H1 (cell line): ENCODE data around the gene MATN1. TPM values are rescaled to one million over a fixed set of nuclear protein-coding genes. Genes with fewer than 3 reads are reported as not detected.

Experiments used
- POLR2AphosphoS5 ChIP-seq: IDR thresholded peaks from 2 replicates; pipeline ENCODE4 v1.6.1; 2011; ENCODE audit warnings: low read depth, low read length
- SIN3A ChIP-seq, 2 experiments: IDR thresholded peaks in 1 of 2; conservative IDR thresholded peaks in 1 of 2; 2 replicates each; pipeline ENCODE4 v1.6.1; 2011 to 2012; ENCODE audit warnings: low read length in 2 of 2, improper control_type of control experiment in 1 of 2, low read depth in 1 of 2, mild to moderate bottlenecking in 1 of 2
- SRF ChIP-seq: IDR thresholded peaks from 2 replicates; pipeline ENCODE4 v1.6.1; 2011; ENCODE audit warnings: mild to moderate bottlenecking, low read depth, low read length, moderate library complexity
- TAF7 ChIP-seq: optimal IDR thresholded peaks from 2 replicates; pipeline ENCODE3; 2011; ENCODE audit warnings: low read depth, mild to moderate bottlenecking, inconsistent platforms, low read length, moderate library complexity, borderline replicate concordance
- TBP ChIP-seq: IDR thresholded peaks from 2 replicates; pipeline ENCODE4 v1.6.1; 2011; ENCODE audit warnings: low read depth, low read length, improper control_type of control experiment
- ZNF274 ChIP-seq: IDR thresholded peaks from 2 replicates; pipeline ENCODE4 v1.7.0; 2012; ENCODE audit warnings: low read length, borderline replicate concordance; ENCODE audit errors: extremely low read depth
- polyA plus RNA-seq, 7 experiments: library from polyadenylated mRNA; depleted of rRNA in 3 of 7; stranded (reverse) in 5 of 7; unstranded in 2 of 7; fragments of >200 nt in 5 of 7; fragments of 200-250 nt in 2 of 7; gene quantifications; 1 replicate in 5 of 7; 2 replicates in 1 of 7; 4 replicates in 1 of 7; pipeline versions ENCODE4 v1.2.1 to v1.2.3, GENCODE V29; 2011 to 2013; ENCODE audit warnings: missing spikeins in 2 of 7, mixed read lengths in 2 of 7
- total RNA-seq: library from RNA; stranded (reverse); fragmentation: NEBNext Ultra II Directional; extraction: Animal tissue kit (Norgen Biotek cat#: 25700); gene quantifications from 2 replicates; pipeline ENCODE4 v1.2.1, GENCODE V29; 2021

Gene MATN1
- total and polyA plus RNA-seq, 2 of the 8 experiments (the other 6 are each of a cell fraction or from before 2014, with no cell fraction given): 0.12 to 0.28 TPM

DNA sequence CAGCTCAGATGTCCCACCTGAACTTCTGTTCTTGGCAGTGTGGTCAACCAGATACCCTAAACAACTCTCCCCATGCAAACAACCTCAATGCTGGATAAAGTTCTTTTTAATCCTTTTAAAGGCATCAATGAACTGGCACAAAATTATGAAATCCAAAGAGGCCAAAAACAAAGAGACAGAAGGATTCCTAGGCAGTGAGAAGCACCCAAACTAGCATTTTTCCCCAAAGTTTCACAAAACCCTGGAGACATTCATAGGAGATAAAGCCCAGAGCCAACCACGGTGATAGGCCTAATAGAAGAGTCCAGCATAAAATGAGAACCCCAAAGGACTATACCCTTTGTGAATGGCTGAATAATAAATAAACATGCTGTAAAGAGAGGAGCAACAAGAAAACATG is 50.7 kb downstream of the MATN1 start (continued):
- TF ChIP-seq TAF7 (no peak), ZNF274 (no peak), SRF (no peak), TBP (no peak), POLR2AphosphoS5 (no peak), SIN3A (conservative IDR thresholded peaks at IDR 0.05 in 1 of 2, IDR thresholded peaks at IDR 0.05 in 1 of 2; ENCODE audit: low read depth in 1 of 2, low read length in 2 of 2) (no peak)
